ENCODE results near the gene APPBP2. TPM values are rescaled to one million over a fixed set of nuclear protein-coding genes. Genes with fewer than 3 reads are reported as not detected.
"Not testable (repeated sequence)": the region's sequence is repeated elsewhere in the genome, so short reads cannot be mapped to it uniquely, and the experiment has no call there.

APPBP2 gene
- total RNA-seq, 1 donor from 2014 or later: 60.7 TPM

DNA sequence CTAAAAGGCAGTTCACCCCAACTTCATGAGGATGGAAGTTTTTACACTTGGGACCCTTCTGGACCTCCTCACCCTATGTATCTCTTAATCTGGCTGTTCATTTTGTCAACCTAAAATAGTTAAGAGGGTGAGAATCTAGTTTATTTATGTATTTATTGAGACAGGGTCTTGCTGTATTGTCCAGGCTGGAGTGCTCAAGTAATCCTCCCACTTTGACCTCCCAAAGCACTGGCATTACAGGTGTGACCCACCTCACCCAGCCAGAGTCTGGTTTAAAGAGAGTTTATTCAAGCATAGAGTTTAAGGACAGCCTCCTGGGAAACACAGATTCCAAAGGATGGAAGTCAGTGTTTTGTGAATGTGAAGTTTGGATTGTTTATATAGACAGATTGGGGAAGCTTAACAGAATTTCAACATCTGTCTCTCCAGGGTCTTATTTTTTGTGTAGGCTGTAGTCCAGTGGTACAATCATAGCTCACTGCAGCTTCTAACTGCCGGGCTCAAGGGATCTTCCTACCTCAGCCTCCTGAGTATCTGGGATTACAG, 8.0 kb upstream of the APPBP2 start:
- no peak for DNase-seq (ENCODE audit: low spot score)

DNA sequence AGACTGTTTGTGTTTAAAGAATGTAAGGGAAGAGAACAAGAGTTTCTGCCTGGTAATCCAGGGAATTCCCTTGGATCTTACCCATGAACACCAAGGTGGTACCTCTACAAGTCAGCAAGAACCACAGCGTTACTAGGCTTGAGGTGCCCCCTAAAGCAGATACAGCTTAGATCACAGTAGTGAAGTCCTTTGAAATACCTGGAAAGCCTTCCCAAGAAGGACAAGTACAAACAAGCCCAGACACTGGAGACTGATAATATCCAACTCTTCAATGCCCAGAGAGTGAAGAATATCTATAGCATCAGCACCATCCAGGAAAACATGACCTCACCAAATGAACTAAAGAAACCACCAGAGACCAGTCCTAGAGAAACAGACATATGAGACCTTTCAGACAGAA, 3.8 kb upstream of the APPBP2 start:
- no peak for DNase-seq (ENCODE audit: low spot score)

DNA sequence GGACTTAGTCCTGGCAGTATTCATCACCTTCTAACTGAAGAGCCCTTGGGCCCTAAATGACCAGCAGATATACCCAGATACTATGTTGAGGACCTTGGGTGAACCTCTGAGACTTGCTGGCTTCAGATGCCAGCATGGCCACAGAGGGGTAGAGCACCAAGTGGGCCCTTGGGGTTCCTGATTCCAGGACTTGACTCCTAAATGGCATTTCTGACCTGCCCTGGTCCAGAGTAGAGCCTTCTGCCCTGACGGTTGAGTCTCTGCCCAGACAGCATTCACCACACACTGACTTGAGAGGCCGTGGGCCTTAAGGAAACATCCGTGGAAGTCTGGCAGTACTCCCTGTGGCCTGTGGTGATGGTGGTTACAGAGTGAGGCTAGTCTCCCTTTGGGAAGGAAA, 2.8 kb upstream of the APPBP2 start:
- DNase-seq (ENCODE audit: low spot score): no peak

DNA sequence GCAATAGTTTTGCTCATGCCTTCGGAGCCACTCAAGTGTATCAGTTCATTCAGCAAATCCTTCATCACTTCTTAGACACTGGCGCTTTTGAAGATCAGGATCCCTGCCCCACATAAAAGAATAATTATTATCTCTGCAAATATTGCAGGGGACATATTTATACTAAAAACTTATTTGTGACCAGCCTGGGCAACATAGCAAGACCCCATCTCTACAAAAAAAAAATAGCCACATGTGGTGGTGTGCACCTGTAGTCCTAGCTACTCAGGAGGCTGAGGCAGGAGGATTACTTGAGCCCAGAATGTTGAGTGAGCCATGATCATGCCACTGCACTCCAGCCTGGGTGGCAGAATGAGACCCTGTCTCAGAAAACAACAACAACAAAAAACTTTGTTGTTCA, 1.7 kb upstream of the APPBP2 start:
- no peak for DNase-seq (ENCODE audit: low spot score)

DNA sequence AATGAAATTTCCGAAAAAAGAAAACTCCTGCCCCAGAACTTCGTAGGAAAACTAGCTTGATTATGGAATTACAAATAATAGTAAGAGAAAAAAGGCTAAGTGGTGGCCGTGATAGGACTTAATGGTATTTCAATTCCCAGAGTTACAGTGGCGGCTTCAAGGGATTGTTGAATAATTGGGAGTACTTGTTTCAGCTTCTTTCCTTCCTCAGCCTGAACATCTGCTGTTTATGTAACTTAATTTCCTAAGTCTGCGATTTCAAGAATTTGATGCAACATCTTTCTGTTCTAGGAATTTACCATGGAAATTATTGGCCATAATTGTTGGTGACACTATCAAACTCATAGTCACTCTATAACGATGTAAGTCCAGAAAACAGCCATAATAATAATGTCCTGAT, 684 bp upstream of the APPBP2 start:
- peak; percentile 7 for DNase-seq (ENCODE audit: low spot score)

DNA sequence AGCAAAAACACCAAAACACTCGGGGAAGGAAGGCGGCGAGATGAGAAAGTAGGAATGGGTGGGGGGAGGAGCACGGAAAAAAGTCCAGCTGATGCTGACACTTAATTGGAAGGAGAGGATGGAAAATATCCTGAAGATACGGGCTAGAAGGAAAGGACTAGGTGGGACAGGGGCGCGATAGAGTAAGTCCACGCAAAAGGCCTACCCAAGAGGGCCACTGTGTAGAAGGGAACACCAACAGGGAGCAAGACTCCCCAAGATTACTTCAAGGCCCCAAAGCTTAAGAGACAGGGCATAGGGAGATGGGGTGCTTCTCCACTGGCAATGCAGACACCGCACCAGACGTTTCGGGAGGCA, 736 bp downstream of the APPBP2 start:
- peak; percentile 52 for DNase-seq (ENCODE audit: low spot score)

- DNase-seq (ENCODE audit: low spot score): peak; percentile 48
Observed at GRCh38 chr17:60524463-60525327, 1.3 kb downstream of the APPBP2 start.

DNA sequence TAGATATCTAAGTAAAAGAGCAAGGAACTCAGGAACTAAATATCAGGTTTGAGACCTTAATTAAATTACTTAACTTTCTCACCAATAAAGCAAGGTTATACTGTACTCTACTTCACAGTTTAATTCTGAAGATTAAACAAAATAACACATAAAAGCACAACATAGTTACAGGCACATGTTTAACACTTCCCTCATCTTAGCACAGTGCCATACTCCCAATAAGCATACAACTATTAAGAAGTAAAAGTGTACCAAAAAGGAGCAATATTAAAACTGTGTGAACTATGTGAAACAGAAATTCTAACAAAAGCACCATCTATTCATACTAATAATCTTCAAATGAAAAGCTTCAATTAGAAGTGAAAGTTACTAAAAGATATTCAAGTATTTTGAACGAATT, 2.2 kb downstream of the APPBP2 start:
- DNase-seq (ENCODE audit: low spot score): no peak

- DNase-seq (ENCODE audit: low spot score): no peak
Observed at GRCh38 chr17:60522889-60523626, 3.0 kb downstream of the APPBP2 start.

DNA sequence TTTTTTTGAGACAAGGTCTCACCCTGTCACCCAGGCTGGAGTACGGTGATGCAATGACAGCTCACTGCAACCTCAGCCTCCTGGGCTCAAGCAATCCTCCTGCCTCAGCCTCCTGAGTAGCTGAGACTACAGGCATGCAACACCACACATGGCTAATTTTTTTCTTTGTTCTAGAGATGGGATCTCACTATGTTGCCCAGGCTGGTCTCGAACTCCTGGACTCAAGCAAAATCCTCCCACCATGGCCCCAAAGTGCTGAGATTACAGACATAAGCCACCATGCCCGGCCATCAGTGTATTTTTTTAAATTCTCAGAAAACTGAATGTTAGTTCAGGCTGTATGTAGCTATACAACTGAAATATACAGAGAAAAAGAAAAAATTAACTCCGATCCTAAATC, 6.2 kb downstream of the APPBP2 start:
- no peak for DNase-seq (ENCODE audit: low spot score)

DNA sequence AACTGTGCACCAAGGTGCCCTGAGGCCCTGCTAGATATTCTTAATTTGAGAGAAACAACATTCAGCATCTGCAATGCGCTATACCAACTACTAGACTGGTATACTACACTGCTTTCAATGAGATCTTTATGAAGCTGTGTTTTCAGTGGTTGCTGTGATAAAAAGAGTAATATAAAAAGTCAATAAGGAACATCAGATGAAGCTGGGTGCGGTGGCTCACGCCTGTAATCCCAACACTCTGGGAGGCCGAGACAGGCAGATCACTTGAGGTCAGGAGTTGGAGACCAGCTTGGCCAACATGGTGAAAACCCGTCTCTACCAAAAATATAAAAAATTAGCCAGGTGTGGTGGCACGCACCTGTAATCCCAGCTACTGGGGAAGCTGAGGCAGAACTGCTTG, 10.4 kb downstream of the APPBP2 start:
- DNase-seq (ENCODE audit: low spot score): not testable (repeated sequence)

GRCh38 chr17:60515199-60515598, 10.8 kb downstream of the APPBP2 start:
- not testable (repeated sequence) for DNase-seq (ENCODE audit: low spot score)

DNA sequence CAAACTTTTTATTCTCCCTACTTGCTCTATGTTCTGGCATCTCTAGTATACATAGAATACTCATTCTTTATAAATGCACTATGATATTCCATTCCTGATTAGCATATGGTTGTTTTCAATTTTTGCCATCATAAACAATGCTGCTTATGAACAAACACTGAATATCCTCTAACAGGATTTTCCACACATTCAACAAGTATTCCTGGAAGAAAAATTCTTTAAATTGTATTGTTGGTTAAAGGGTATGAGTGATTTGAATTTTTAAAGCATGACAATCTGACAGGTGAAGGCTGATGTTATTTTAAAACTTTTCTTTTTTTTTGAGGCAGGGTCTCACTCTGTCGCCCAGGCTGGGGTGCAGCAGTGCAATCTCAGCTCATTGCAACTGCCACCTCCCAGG, 11.5 kb downstream of the APPBP2 start:
- DNase-seq (ENCODE audit: low spot score): no peak

GRCh38 chr17:60514053-60514452, 12.0 kb downstream of the APPBP2 start:
- no peak for DNase-seq (ENCODE audit: low spot score)

- DNase-seq (ENCODE audit: low spot score): no peak
Observed at GRCh38 chr17:60513014-60513413, 13.0 kb downstream of the APPBP2 start.

- no peak for DNase-seq (ENCODE audit: low spot score)
Observed at GRCh38 chr17:60510723-60511122, 15.3 kb downstream of the APPBP2 start.

DNA sequence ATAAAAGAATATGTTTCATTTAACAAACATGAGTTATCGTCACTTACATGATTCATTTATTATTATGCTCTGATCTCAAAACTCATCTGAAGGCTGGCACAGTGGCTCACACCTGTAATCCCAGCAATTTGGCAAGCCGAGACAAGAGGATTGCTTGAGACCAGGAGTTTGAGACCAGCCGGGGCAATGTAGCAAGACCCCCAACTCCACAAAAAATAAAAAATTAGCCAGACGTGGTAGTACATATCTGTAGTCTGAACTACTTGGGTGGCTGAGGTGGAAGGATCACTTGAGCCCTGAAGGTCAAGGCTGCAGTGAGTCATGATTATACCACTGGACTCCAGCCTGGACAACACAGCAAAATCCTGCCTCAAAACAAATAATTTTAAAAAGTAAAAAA, 16.0 kb downstream of the APPBP2 start:
- no peak for DNase-seq (ENCODE audit: low spot score)

DNA sequence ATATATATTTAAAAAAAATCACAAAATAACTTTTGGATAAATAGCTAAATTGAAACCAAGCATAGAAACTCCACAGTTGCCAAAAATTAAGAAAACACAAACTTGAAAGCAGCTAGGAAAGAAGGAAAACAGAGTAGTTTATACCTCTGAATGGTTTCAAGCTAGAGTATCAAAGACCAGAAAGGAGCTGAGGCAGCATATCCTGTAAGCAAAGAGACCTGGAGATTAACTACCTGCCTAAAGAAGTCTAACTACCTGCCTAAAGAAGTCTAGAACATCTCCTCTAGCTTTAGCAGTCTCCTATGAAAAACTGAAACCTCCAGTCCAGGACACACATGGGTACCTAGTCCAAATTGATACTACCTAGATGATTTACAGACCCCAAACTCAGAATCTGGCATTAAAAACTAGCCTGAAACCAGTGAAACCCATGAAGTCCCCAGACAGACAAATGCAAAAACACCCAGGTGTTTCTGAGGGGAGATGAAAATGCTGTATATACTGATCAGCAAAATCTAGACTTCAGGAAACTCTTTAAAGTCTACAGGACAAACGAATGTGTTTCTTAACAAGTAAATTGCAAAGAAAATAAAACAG, 17.6 kb downstream of the APPBP2 start:
- DNase-seq (ENCODE audit: low spot score): no peak

- DNase-seq (ENCODE audit: low spot score): no peak
Observed at GRCh38 chr17:60506312-60506711, 19.7 kb downstream of the APPBP2 start.

- DNase-seq (ENCODE audit: low spot score): no peak
Observed at GRCh38 chr17:60502145-60502544, 23.9 kb downstream of the APPBP2 start.

DNA sequence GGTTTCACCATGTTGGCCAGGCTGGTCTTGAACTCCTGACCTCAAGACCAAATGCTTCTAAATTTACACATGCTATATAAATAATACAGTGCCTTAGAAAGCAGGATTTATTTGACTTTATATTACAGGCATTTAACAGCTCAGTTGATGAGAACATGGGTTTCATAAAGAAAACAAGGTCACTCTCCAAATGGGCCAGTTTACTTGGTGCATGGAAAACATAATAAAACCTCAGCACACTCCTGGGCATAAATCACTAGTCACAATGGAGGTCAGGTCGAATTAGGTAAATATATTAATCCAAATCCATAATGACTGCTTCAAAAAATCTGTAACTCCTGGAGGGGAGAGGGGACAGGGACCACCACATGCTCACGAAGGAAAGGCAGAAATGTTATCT, 24.5 kb downstream of the APPBP2 start:
- DNase-seq (ENCODE audit: low spot score): no peak

- no peak for DNase-seq (ENCODE audit: low spot score)
Observed at GRCh38 chr17:60496041-60496440, 30.0 kb downstream of the APPBP2 start.
